ENCODE results near the gene SEMA3B.

DNA sequence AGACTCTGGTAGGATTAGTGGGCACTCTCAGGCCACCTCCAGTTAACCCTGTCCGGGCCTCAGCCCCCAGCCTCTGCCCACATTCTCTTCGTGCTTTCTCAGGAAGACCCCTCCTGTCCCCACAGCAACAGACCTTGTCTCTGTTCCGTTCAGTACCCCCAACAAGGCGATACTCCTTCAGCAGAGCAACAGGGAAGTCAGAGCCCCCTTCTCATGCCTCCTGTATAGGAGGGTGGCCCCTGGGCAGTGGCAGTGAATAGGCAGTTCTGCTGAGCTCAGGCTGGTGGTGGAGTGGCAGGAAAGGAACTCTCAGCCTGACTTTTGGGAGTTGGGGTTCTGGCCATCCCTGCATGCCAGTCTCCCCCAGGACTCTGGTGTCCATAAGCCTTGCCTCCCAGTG, 513 bp downstream of the SEMA3B start:
- TF ChIP-seq POLR2A (IDR thresholded peaks at IDR 0.05), result no peak
- TF ChIP-seq, protein P1, sequence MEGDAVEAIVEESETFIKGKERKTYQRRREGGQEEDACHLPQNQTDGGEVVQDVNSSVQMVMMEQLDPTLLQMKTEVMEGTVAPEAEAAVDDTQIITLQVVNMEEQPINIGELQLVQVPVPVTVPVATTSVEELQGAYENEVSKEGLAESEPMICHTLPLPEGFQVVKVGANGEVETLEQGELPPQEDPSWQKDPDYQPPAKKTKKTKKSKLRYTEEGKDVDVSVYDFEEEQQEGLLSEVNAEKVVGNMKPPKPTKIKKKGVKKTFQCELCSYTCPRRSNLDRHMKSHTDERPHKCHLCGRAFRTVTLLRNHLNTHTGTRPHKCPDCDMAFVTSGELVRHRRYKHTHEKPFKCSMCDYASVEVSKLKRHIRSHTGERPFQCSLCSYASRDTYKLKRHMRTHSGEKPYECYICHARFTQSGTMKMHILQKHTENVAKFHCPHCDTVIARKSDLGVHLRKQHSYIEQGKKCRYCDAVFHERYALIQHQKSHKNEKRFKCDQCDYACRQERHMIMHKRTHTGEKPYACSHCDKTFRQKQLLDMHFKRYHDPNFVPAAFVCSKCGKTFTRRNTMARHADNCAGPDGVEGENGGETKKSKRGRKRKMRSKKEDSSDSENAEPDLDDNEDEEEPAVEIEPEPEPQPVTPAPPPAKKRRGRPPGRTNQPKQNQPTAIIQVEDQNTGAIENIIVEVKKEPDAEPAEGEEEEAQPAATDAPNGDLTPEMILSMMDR (IDR thresholded peaks at IDR 0.05), result no peak

Data from breast epithelium (tissue), 3 donors.